H1 (cell line): ENCODE data around the gene SPOCK1. TPM values are rescaled to one million over a fixed set of nuclear protein-coding genes. Genes with fewer than 3 reads are reported as not detected.

ENCODE experiments used
- CTCF ChIA-PET: fragments of 300-600 bp; sonication (Branson Sonifier 250); formaldehyde crosslinking; loops from one replicate; lab custom pipeline; 2021; ENCODE audit not compliant: partially characterized antibody; lab: Charles Lee
- POLR2A ChIA-PET: fragments of 300-600 bp; sonication (Branson Sonifier 250); formaldehyde crosslinking; loops from one replicate; lab custom pipeline; 2021; ENCODE audit warnings: inconsistent platforms; ENCODE audit not compliant: partially characterized antibody; lab: Charles Lee
- DNase-seq, 2 experiments: peaks; one replicate each; pipeline versions ENCODE4 v3.0.0 to v3.0.0-alpha.2; 2010 to 2022; ENCODE audit warnings: low spot score in 2 of 2, low read depth in 1 of 2, mixed read lengths in 1 of 2
- FAIRE-seq: peaks from 2 replicates; lab custom pipeline; 2011; peaks lifted over from hg19 to GRCh38; lab: Jason Lieb, UNC
- H2AFZ ChIP-seq: 2 replicates; pipeline ENCODE4 v1.8.1; 2012; ENCODE audit warnings: low read length, inconsistent platforms
- H2AK5ac ChIP-seq: 2 replicates; pipeline ENCODE4 v1.6.1; 2013; ENCODE audit warnings: low read depth, low read length
- H2BK120ac ChIP-seq: replicated peaks from 2 replicates; pipeline ENCODE3; 2013; ENCODE audit warnings: low read depth, low read length, inconsistent platforms
- H2BK12ac ChIP-seq: 2 replicates; pipeline ENCODE4 v1.6.1; 2013; ENCODE audit warnings: low read depth, low read length
- H2BK15ac ChIP-seq: 2 replicates; pipeline ENCODE4 v1.6.1; 2013; ENCODE audit warnings: low read length
- H2BK20ac ChIP-seq: 2 replicates; pipeline ENCODE4 v1.6.1; 2013; ENCODE audit warnings: low read length
- H2BK5ac ChIP-seq: 2 replicates; pipeline ENCODE4 v1.6.1; 2013; ENCODE audit warnings: low read depth, low read length
- H3K14ac ChIP-seq: 2 replicates; pipeline ENCODE4 v1.6.1; 2013; ENCODE audit warnings: inconsistent platforms; ENCODE audit not compliant: insufficient read length
- H3K18ac ChIP-seq: 2 replicates; pipeline ENCODE4 v1.6.1; 2013; ENCODE audit warnings: low read length; ENCODE audit errors: extremely low read depth
- H3K23ac ChIP-seq: 2 replicates; pipeline ENCODE4 v1.6.1; 2013; ENCODE audit warnings: inconsistent platforms; ENCODE audit not compliant: insufficient read length
- H3K23me2 ChIP-seq: 2 replicates; pipeline ENCODE4 v1.6.1; 2013; ENCODE audit warnings: low read depth, low read length
- H3K27ac ChIP-seq: 2 replicates; pipeline ENCODE4 v1.6.1; 2011; ENCODE audit warnings: low read depth, low read length, inconsistent platforms
- H3K27me3 ChIP-seq, 4 experiments: replicated peaks in 1 of 4; 1 replicate in 1 of 4; 2 replicates in 3 of 4; pipeline versions ENCODE4 v1.6.1 to v1.8.1; 2011 to 2013; ENCODE audit warnings: low read length in 3 of 4, mild to moderate bottlenecking in 3 of 4, inconsistent platforms in 2 of 4, mixed read lengths in 2 of 4, moderate library complexity in 1 of 4; ENCODE audit not compliant: control insufficient read depth in 3 of 4, insufficient read depth in 3 of 4; ENCODE audit errors: extremely low read depth in 1 of 4
- H3K36me3 ChIP-seq, 4 experiments: 2 replicates each; pipeline versions ENCODE4 v1.6.1 to v1.8.1; 2011 to 2013; ENCODE audit warnings: mild to moderate bottlenecking in 4 of 4, low read length in 3 of 4, moderate library complexity in 2 of 4, control low read depth in 1 of 4, inconsistent platforms in 1 of 4; ENCODE audit not compliant: insufficient read depth in 4 of 4, control insufficient read depth in 2 of 4
- H3K4ac ChIP-seq: replicated peaks from 2 replicates; pipeline ENCODE3; 2013; ENCODE audit warnings: low read length, low read depth, mixed read lengths, inconsistent platforms; ENCODE audit not compliant: insufficient read length
- H3K4me1 ChIP-seq, 4 experiments: replicated peaks in 1 of 4; 1 replicate in 1 of 4; 2 replicates in 3 of 4; pipeline versions ENCODE4 v1.6.1 to v1.8.1; 2011 to 2013; ENCODE audit warnings: low read length in 3 of 4, inconsistent platforms in 2 of 4, mixed read lengths in 1 of 4; ENCODE audit not compliant: insufficient read depth in 4 of 4, control insufficient read depth in 3 of 4
- H3K4me2 ChIP-seq, 2 experiments: 2 replicates each; pipeline versions ENCODE4 v1.6.1 to v1.8.1; 2011 to 2013; ENCODE audit warnings: low read depth in 2 of 2, low read length in 2 of 2, control low read depth in 1 of 2, inconsistent platforms in 1 of 2, mild to moderate bottlenecking in 1 of 2; ENCODE audit not compliant: insufficient read depth in 1 of 2
- H3K4me3 ChIP-seq, 4 experiments: fragments of 200-600, 300-600 bp in 1 of 4; sonication (generic), shearing (Covaris generic), sonication (Bioruptor Twin) in 1 of 4; 2 replicates each; pipeline versions ENCODE4 v1.5.1 to v1.8.1; 2011 to 2016; ENCODE audit warnings: low read length in 4 of 4, low read depth in 3 of 4, control low read depth in 2 of 4, inconsistent platforms in 2 of 4, mild to moderate bottlenecking in 2 of 4, mixed read lengths in 1 of 4, moderate library complexity in 1 of 4; ENCODE audit not compliant: insufficient read depth in 2 of 4; ENCODE audit errors: extremely low read depth in 1 of 4
- H3K56ac ChIP-seq: replicated peaks from 2 replicates; pipeline ENCODE3; 2013; ENCODE audit warnings: low read depth, mild to moderate bottlenecking, mixed read lengths, low read length, inconsistent platforms; ENCODE audit not compliant: insufficient read length
- H3K79me1 ChIP-seq: 2 replicates; pipeline ENCODE4 v1.6.1; 2013; ENCODE audit warnings: low read depth, low read length, control low read depth
- H3K79me2 ChIP-seq, 2 experiments: 2 replicates each; pipeline versions ENCODE4 v1.6.1 to v1.8.1; 2012 to 2013; ENCODE audit warnings: low read length in 2 of 2, mild to moderate bottlenecking in 2 of 2, inconsistent platforms in 1 of 2; ENCODE audit not compliant: insufficient read depth in 2 of 2, control insufficient read depth in 1 of 2
- H3K9ac ChIP-seq, 4 experiments: replicated peaks in 1 of 4; 1 replicate in 1 of 4; 2 replicates in 3 of 4; pipeline versions ENCODE4 v1.6.1 to v1.8.1; 2011 to 2013; ENCODE audit warnings: low read depth in 3 of 4, low read length in 3 of 4, control low read depth in 2 of 4, mild to moderate bottlenecking in 2 of 4, moderate library complexity in 2 of 4, inconsistent platforms in 1 of 4; ENCODE audit errors: extremely low read depth in 1 of 4
- H3K9me3 ChIP-seq, 2 experiments: 2 replicates each; pipeline versions ENCODE4 v1.6.1 to v1.8.1; 2012 to 2013; ENCODE audit warnings: mild to moderate bottlenecking in 2 of 2, moderate library complexity in 2 of 2, control low read depth in 1 of 2, inconsistent platforms in 1 of 2, low read depth in 1 of 2, low read length in 1 of 2, mixed read lengths in 1 of 2; ENCODE audit not compliant: insufficient read depth in 2 of 2
- H4K20me1 ChIP-seq, 2 experiments: replicated peaks in 1 of 2; 2 replicates each; pipeline versions ENCODE3 to v1.8.1; 2011 to 2013; ENCODE audit warnings: inconsistent platforms in 2 of 2, low read length in 2 of 2, mild to moderate bottlenecking in 1 of 2; ENCODE audit not compliant: insufficient read depth in 2 of 2, control insufficient read depth in 1 of 2
- H4K5ac ChIP-seq: 2 replicates; pipeline ENCODE4 v1.6.1; 2013; ENCODE audit warnings: low read length, low read depth, mixed read lengths, inconsistent platforms; ENCODE audit not compliant: insufficient read length
- H4K8ac ChIP-seq: 2 replicates; pipeline ENCODE4 v1.8.0; 2013; ENCODE audit warnings: mild to moderate bottlenecking, moderate library complexity, low read length, inconsistent platforms; ENCODE audit not compliant: insufficient read depth; ENCODE audit errors: extremely low read depth
- H4K91ac ChIP-seq: replicated peaks from 2 replicates; pipeline ENCODE3; 2013; ENCODE audit warnings: low read length, mixed read lengths, inconsistent platforms; ENCODE audit not compliant: insufficient read length
- CBX8 ChIP-seq: fragments of 300-800, 300-1000 bp; sonication (generic); IDR thresholded peaks from 2 replicates; pipeline ENCODE4 v1.7.1; 2016; ENCODE audit warnings: low read depth, low read length, borderline replicate concordance
- CEBPB ChIP-seq: IDR thresholded peaks from 2 replicates; pipeline ENCODE4 v1.6.1; 2012; ENCODE audit warnings: low read depth, low read length
- CHD2 ChIP-seq: IDR thresholded peaks from 2 replicates; pipeline ENCODE4 v1.6.1; 2012; ENCODE audit warnings: low read length, improper control_type of control experiment
- FOSL1 ChIP-seq: IDR thresholded peaks from 2 replicates; pipeline ENCODE4 v1.6.1; 2011; ENCODE audit warnings: mild to moderate bottlenecking, low read depth, low read length, moderate library complexity; ENCODE audit not compliant: insufficient read depth
- GABPA ChIP-seq: IDR thresholded peaks from 2 replicates; pipeline ENCODE4 v1.6.1; 2011; ENCODE audit warnings: mild to moderate bottlenecking, low read length, moderate library complexity, borderline replicate concordance; ENCODE audit not compliant: insufficient read depth
- GTF2F1 ChIP-seq: IDR thresholded peaks from 2 replicates; pipeline ENCODE4 v1.6.1; 2012; ENCODE audit warnings: low read depth, low read length, improper control_type of control experiment, borderline replicate concordance
- JUND ChIP-seq: IDR thresholded peaks from 2 replicates; pipeline ENCODE4 v1.6.1; 2011; ENCODE audit warnings: mild to moderate bottlenecking, improper control_type of control experiment, low read length
- MAX ChIP-seq: IDR thresholded peaks from 2 replicates; pipeline ENCODE4 v1.6.1; 2012; ENCODE audit warnings: inconsistent platforms
- NANOG ChIP-seq: IDR thresholded peaks from 2 replicates; pipeline ENCODE4 v1.6.1; 2011; ENCODE audit warnings: low read length, low read depth, mild to moderate bottlenecking, inconsistent platforms; ENCODE audit not compliant: insufficient read depth, poor library complexity, severe bottlenecking
- NRF1 ChIP-seq: IDR thresholded peaks from 2 replicates; pipeline ENCODE4 v1.6.1; 2011; ENCODE audit warnings: mild to moderate bottlenecking, low read depth, low read length, improper control_type of control experiment
- PHF8 ChIP-seq: fragments of 200-600 bp; sonication (generic); conservative IDR thresholded peaks from 2 replicates; pipeline ENCODE4 v1.7.1; 2012; ENCODE audit warnings: low read depth, mild to moderate bottlenecking, inconsistent platforms, low read length, moderate library complexity
- RXRA ChIP-seq: IDR thresholded peaks from 2 replicates; pipeline ENCODE4 v1.6.1; 2011; ENCODE audit warnings: low read depth, mild to moderate bottlenecking, low read length, moderate library complexity; ENCODE audit not compliant: insufficient read depth
- SP1 ChIP-seq: IDR thresholded peaks from 2 replicates; pipeline ENCODE4 v1.6.1; 2011; ENCODE audit warnings: low read depth, low read length
- SRF ChIP-seq: IDR thresholded peaks from 2 replicates; pipeline ENCODE4 v1.6.1; 2011; ENCODE audit warnings: mild to moderate bottlenecking, low read depth, low read length, moderate library complexity
- TAF1 ChIP-seq: IDR thresholded peaks from 2 replicates; pipeline ENCODE4 v1.6.1; 2011; ENCODE audit warnings: mild to moderate bottlenecking, low read depth, low read length
- WGBS, 2 experiments: shearing (Covaris generic) in 1 of 2; methylation state at CpG; one replicate each; pipeline versions ENCODE4 v1.1.6 to v1.1.7; 2013 to 2015; ENCODE audit warnings: low lambda C conversion rate in 2 of 2, mixed read lengths in 2 of 2, inconsistent platforms in 1 of 2, low coverage in 1 of 2, missing lambda C conversion rate in 1 of 2; ENCODE audit not compliant: insufficient replicate concordance in 2 of 2, insufficient coverage in 1 of 2, insufficient read length in 1 of 2; ENCODE audit errors: extremely low coverage in 1 of 2, missing lambda C conversion rate in 1 of 2; 5-methylcytosine and 5-hydroxymethylcytosine counted together
- polyA plus RNA-seq, 7 experiments: library from polyadenylated mRNA; depleted of rRNA in 3 of 7; stranded (reverse) in 5 of 7; unstranded in 2 of 7; fragments of >200 nt in 5 of 7; fragments of 200-250 nt in 2 of 7; gene quantifications; 1 replicate in 5 of 7; 2 replicates in 1 of 7; 4 replicates in 1 of 7; pipeline versions ENCODE4 v1.2.1 to v1.2.3, GENCODE V29; 2011 to 2013; ENCODE audit warnings: missing spikeins in 2 of 7, mixed read lengths in 2 of 7
- total RNA-seq: library from RNA; stranded (reverse); fragmentation: NEBNext Ultra II Directional; extraction: Animal tissue kit (Norgen Biotek cat#: 25700); gene quantifications from 2 replicates; pipeline ENCODE4 v1.2.1, GENCODE V29; 2021

The SPOCK1 gene
- total and polyA plus RNA-seq, 2 of the 8 experiments (the other 6 are each of a cell fraction or from before 2014, with no cell fraction given), result 6.9 to 18.1 TPM

GRCh38 chr5:137040024-137040423 is 459.1 kb downstream of the SPOCK1 start:
- no peak for DNase-seq
- 93% methylated on average over 4 of the region's 4 CpGs; no CpG with 5 or more reads in 1 of the 2 experiments for WGBS, 2 experiments
- POLR2A ChIA-PET, result no interaction called here

More at GRCh38 chr5:137040024-137040423, 459.1 kb downstream of the SPOCK1 start:
- Histone ChIP-seq H3K79me1 (no peaks in the 10 kb centered on the region), H3K4ac (no peak overlapping the region), H3K4me2 (no peak overlapping the region), H4K5ac (no peak overlapping the region), H3K27me3 (no peaks in the 10 kb centered on the region), H3K9me3 (peaks cover 0 to 3% of the 10 kb centered on the region in 2 experiments; a peak in 2 of 4 replicates), H4K8ac (no peak overlapping the region), H3K27ac (no peak overlapping the region), H4K91ac (no peak overlapping the region), H2BK5ac (no peak overlapping the region), H3K56ac (no peak overlapping the region), H3K79me2 (no peaks in the 10 kb centered on the region), H4K20me1 (no peaks in the 10 kb centered on the region), H2BK120ac (no peak overlapping the region), H3K18ac (no peak overlapping the region), H3K23ac (no peak overlapping the region), H2AFZ (no peak overlapping the region), H2BK12ac (no peak overlapping the region), H2BK15ac (no peak overlapping the region), H2AK5ac (no peak overlapping the region), H3K9ac (no peak overlapping the region), H3K36me3 (no peaks in the 10 kb centered on the region), H3K14ac (no peak overlapping the region), H3K4me1 (peaks cover 2 to 12% (median 10%) of the 10 kb centered on the region in 4 experiments; a peak in 3 of 7 replicates), H3K4me3 (no peak overlapping the region), H2BK20ac (no peak overlapping the region), H3K23me2 (no peaks in the 10 kb centered on the region)
- CTCF ChIA-PET, result interaction anchor here (1.5 to 5.1 kb wide), 4 partner anchors 35 to 236 kb away, joined by 3 to 23 read pairs (median 4); no protein-coding TSS in a partner anchor
- FAIRE-seq, result no peak
- no peak for TF ChIP-seq SRF
- TF ChIP-seq RXRA, result no peak
- TF ChIP-seq GABPA, result no peak
- TF ChIP-seq CBX8, result no peak
- no peak for TF ChIP-seq TAF1
- no peak for TF ChIP-seq CHD2
- no peak for TF ChIP-seq CEBPB
- no peak for TF ChIP-seq PHF8
- no peak for TF ChIP-seq JUND
- TF ChIP-seq NANOG, result no peak
- no peak for TF ChIP-seq FOSL1
- TF ChIP-seq SP1, result no peak
- TF ChIP-seq NRF1, result no peak
- no peak for TF ChIP-seq GTF2F1
- no peak for TF ChIP-seq MAX
